WI38 (cell line): ENCODE data around the gene GPR45.

Experiments
- H3K4me3 ChIP-seq: 2 replicates; pipeline ENCODE4 v1.5.1; 2011; ENCODE audit warnings: low read depth, mild to moderate bottlenecking, control low read depth, low read length
- TF ChIP-seq, protein P1 (sequence below): IDR thresholded peaks from 2 replicates; pipeline ENCODE4 v1.5.1; 2012; ENCODE audit warnings: low read depth, mild to moderate bottlenecking, control low read depth, low read length

Gene GPR45

DNA sequence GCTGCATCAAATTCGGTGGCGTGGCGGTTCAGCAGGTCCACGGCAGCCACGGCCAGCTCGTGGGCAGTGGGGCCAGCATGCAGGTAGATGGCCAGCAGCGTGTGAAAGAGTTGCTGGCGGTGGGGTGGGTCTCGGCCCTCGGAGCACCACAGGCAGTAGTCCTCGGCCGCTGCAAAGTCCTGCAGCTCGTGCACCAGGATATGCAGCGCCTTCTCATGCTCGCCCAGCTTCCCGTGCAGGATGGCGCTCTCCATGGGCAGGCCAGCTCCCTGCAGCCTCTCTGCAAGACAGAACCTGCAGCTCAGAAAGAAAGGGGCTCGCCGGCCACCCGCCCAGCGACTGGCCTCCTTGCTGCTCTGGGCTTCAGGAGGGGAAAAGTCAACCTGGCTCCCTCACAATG lies 27.9 kb downstream of the GPR45 start:
- TF ChIP-seq, protein P1, sequence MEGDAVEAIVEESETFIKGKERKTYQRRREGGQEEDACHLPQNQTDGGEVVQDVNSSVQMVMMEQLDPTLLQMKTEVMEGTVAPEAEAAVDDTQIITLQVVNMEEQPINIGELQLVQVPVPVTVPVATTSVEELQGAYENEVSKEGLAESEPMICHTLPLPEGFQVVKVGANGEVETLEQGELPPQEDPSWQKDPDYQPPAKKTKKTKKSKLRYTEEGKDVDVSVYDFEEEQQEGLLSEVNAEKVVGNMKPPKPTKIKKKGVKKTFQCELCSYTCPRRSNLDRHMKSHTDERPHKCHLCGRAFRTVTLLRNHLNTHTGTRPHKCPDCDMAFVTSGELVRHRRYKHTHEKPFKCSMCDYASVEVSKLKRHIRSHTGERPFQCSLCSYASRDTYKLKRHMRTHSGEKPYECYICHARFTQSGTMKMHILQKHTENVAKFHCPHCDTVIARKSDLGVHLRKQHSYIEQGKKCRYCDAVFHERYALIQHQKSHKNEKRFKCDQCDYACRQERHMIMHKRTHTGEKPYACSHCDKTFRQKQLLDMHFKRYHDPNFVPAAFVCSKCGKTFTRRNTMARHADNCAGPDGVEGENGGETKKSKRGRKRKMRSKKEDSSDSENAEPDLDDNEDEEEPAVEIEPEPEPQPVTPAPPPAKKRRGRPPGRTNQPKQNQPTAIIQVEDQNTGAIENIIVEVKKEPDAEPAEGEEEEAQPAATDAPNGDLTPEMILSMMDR, result no peak
- H3K4me3 ChIP-seq, result no peak overlapping the region

DNA sequence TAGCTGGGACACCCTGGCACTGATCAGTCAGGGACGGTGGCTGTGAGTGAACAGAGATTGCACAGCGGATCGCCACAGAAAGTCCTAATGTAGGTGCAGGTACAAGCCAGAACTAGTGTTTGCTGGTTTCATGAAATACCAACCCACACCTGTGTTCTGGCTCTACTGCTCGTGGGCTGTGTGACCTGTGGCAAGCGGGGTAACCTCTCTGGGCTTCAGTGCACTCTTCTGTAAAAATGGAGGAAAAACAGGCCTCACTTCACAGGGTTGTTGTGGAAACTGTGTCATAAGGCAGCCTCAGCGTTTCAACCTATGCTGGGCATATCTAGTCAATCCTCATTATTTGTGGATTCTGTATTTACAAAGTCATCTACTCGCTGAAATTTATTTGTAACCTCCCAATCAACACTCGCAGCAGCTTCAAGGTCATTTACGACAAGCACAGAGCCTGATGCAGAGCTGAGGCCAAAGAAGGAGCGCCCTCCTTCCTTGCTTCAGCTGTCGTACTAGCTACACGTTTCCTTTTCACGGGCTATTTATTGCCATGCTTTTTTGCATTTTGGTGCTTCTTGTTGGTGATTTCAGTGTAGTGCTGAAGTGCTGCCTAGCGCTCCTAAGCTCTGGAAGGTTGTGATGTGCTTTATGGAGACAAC lies 30.0 kb downstream of the GPR45 start:
- no peak overlapping the region for H3K4me3 ChIP-seq
- TF ChIP-seq, protein P1, result no peak

DNA sequence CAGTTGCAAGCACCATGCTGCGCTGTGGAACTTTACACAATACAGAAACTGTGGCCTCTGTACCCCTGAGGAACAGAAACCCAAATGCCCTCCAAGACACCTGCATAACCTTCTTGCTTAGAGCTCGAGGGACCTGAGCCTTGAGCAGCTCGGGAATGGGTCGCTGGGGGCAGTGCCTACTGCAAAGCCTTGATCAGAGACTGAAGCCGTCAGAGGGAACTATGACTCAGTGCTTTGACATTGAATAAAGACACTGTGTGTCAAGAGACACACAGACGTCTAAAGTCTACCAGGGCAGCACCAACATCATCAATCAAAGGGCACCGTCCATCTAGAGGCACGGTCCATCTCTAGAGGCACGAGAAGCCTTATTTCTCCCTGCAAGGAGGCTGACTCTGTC lies 30.6 kb downstream of the GPR45 start:
- TF ChIP-seq, protein P1, result no peak
- no peak overlapping the region for H3K4me3 ChIP-seq

DNA sequence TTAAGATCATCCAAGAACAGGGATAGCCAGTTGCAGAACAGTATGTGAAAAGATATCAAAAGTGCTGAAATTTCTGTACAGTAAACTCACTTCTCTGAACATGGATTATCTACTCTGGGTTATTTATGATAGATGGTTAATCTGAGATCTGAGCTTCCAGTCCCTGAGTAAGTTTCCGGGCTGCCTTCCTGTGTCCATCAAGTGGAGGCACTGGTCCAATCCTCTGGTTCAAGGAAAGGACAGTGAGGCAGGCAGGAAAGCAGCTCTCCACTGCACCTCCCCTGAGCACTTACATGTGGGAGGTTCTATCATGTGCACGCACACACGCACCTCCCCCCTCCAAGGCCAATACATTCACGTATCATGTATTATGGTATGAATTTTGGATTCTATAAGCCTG lies 32.5 kb downstream of the GPR45 start:
- TF ChIP-seq, protein P1, result no peak
- H3K4me3 ChIP-seq, result no peak overlapping the region

DNA sequence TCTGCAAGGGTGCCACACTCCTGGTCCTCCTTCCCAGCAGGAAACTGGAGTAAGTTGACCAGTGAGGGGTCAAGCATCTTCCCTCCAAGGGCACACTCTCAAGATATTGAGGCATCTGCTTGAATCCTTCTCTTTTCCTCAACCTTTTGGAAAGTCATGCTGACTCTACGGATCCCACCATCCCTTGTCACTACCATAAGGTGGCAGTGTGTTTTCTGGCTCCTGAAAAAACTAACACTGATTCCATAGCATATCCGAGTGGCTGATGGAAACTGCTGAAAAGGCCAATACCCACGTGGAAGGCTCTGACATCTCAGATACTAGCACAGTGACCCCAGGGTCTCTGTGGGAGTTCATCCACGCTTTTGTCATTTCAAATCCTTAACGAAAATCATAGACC lies 37.1 kb downstream of the GPR45 start:
- TF ChIP-seq, protein P1, result no peak
- H3K4me3 ChIP-seq, result no peak overlapping the region

DNA sequence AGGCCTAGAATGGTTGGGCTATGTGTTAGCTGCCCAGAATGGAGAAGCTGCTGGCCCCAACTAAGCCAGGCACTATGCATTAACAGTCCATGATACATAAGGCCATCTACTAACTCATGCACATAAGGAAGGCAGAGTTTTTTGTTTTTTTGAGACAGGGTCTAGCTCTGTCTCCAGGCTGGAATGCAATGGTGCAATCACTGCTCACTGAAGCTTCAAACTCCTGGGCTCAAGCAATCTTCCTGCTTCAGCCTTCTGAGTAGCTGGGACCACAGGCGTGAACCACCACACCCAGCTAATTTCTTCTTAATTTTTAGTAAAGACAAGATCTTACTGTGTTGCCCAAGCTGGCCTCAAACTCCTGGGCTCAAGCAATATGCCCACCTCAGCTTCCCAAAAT lies 37.6 kb downstream of the GPR45 start:
- H3K4me3 ChIP-seq, result no peak overlapping the region
- TF ChIP-seq, protein P1, result no peak

DNA sequence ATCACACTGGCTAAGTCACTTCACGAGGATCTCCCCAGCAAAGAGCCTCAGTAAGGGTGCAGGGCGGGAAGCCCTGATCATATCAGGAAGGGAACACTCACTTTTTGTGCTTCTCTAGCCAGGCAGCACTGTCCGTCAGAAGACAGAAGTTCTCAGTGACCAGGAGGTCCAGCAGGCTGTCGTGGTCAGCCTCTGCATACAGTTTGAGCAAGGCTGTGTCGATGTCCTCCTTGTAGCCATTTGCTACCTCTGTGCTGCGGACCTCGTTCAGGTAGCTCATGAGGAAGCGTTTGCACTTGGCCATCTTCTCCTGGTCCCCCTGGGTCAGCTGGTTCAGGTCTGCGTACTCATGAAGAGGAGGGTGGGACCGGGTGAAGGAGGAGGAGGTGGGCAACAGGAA lies 38.7 kb downstream of the GPR45 start:
- TF ChIP-seq, protein P1, result no peak
- H3K4me3 ChIP-seq, result no peak overlapping the region
